ENCODE results near the gene CELSR3. TPM values are rescaled to one million over a fixed set of nuclear protein-coding genes. Genes with fewer than 3 reads are reported as not detected.

CELSR3 gene
- polyA plus RNA-seq, 2 of the 4 experiments (the other 2 are of a cell fraction), result 2.2 to 4.8 TPM

GRCh38 chr3:48630407-48630806, 32.3 kb downstream of the CELSR3 start:
- CTCF ChIA-PET, result interaction anchor here (0.6 to 1.5 kb wide), 3 partner anchors 32 to 73 kb away, joined by 4 to 5 read pairs (median 4); no protein-coding TSS in a partner anchor
- Histone ChIP-seq H3K4me3 (no peak overlapping the region), H3K9me3 (no peaks in the 10 kb centered on the region), H3K4me1 (peaks cover 7% of the 10 kb centered on the region; the same call in 1 of the 3 replicates), H3K27ac (no peak overlapping the region), H3K4me2 (no peak overlapping the region)
- POLR2A ChIA-PET, result no interaction called here
- TF ChIP-seq HEYL (CRISPR knock-in tag; IDR thresholded peaks at IDR 0.05) (no peak), MAZ (IDR thresholded peaks at IDR 0.05; ENCODE audit: borderline replicate concordance, low read depth, low read length) (no peak), ZC3H11A (IDR thresholded peaks at IDR 0.05) (no peak), HOXA7 (CRISPR knock-in tag; IDR thresholded peaks at IDR 0.05) (no peak), RFX5 (IDR thresholded peaks at IDR 0.05) (no peak), HOXB13 (CRISPR knock-in tag; IDR thresholded peaks at IDR 0.05; ENCODE audit: low read depth) (no peak), JUNB (IDR thresholded peaks at IDR 0.05) (no peak), BCL3 (IDR thresholded peaks at IDR 0.05) (no peak), CBX8 (IDR thresholded peaks at IDR 0.05) (no peak), CBX2 (IDR thresholded peaks at IDR 0.05; ENCODE audit: borderline replicate concordance, low read depth) (no peak), GATA3 (IDR thresholded peaks at IDR 0.05; ENCODE audit: borderline replicate concordance) (no peak), ELK1 (IDR thresholded peaks at IDR 0.05; ENCODE audit: low read depth, low read length) (no peak), RAD21 (conservative IDR thresholded peaks at IDR 0.05 in 1 of 2, IDR thresholded peaks at IDR 0.05 in 1 of 2) (no peak), BHLHE40 (IDR thresholded peaks at IDR 0.05; ENCODE audit: low read depth, low read length) (no peak), EHMT2 (IDR thresholded peaks at IDR 0.05; ENCODE audit: low read depth) (no peak), RNF2 (IDR thresholded peaks at IDR 0.05; ENCODE audit: borderline replicate concordance, low read depth) (no peak), KDM1A (IDR thresholded peaks at IDR 0.05; ENCODE audit: low read depth) (no peak), MYC (IDR thresholded peaks at IDR 0.05; ENCODE audit: borderline replicate concordance, low read length) (no peak), FOSL2 (IDR thresholded peaks at IDR 0.05) (no peak), FOSL2 (CRISPR knock-in tag; IDR thresholded peaks at IDR 0.05) (no peak)
- no peak for ATAC-seq
- 98% methylated on average over 8 of the region's 8 CpGs for WGBS (ENCODE audit: missing lambda C conversion rate)
- no peak for FAIRE-seq
- DNase-seq (ENCODE audit: low read depth in 1 of 2, low spot score in 1 of 2), result no peak

GRCh38 chr3:48629894-48630293, 32.8 kb downstream of the CELSR3 start:
- 100% methylated on average over 6 of the region's 12 CpGs for WGBS (ENCODE audit: missing lambda C conversion rate)
- no peak overlapping the region for H3K4me3 ChIP-seq
- DNase-seq (ENCODE audit: low read depth in 1 of 2, low spot score in 1 of 2), result no peak
- no peaks in the 10 kb centered on the region for H3K9me3 ChIP-seq
- H3K4me2 ChIP-seq, result no peak overlapping the region
- POLR2A ChIA-PET, result no interaction called here
- H3K27ac ChIP-seq, result no peak overlapping the region
- CTCF ChIA-PET, result no interaction called here
- peaks cover 7% of the 10 kb centered on the region; the same call in 1 of the 3 replicates for H3K4me1 ChIP-seq
- ATAC-seq, result no peak
- no peak for FAIRE-seq
- no peak for TF ChIP-seq HES2 (IDR thresholded peaks at IDR 0.05)
- no peak for TF ChIP-seq CHD4 (IDR thresholded peaks at IDR 0.05; ENCODE audit: borderline replicate concordance)
- no peak for TF ChIP-seq HEYL (CRISPR knock-in tag; IDR thresholded peaks at IDR 0.05)
- TF ChIP-seq ZC3H11A (IDR thresholded peaks at IDR 0.05), result no peak
- TF ChIP-seq HOXA7 (CRISPR knock-in tag; IDR thresholded peaks at IDR 0.05), result no peak
- TF ChIP-seq TP53 (CRISPR knock-in tag; IDR thresholded peaks at IDR 0.05), result no peak
- TF ChIP-seq CHD2 (IDR thresholded peaks at IDR 0.05; ENCODE audit: low read length, partially characterized antibody), result no peak
- no peak for TF ChIP-seq CEBPB (IDR thresholded peaks at IDR 0.05)
- no peak for TF ChIP-seq ATOH8 (CRISPR knock-in tag; IDR thresholded peaks at IDR 0.05; ENCODE audit: low read depth)
- no peak for TF ChIP-seq FOXS1 (CRISPR knock-in tag; IDR thresholded peaks at IDR 0.05)
- no peak for TF ChIP-seq POLR2AphosphoS2 (conservative IDR thresholded peaks at IDR 0.05; ENCODE audit: low read length)
- TF ChIP-seq POLR2A (IDR thresholded peaks at IDR 0.05; ENCODE audit: low read length), result no peak
- TF ChIP-seq GATA3 (IDR thresholded peaks at IDR 0.05; ENCODE audit: borderline replicate concordance), result no peak
- no peak for TF ChIP-seq ELK1 (IDR thresholded peaks at IDR 0.05; ENCODE audit: low read depth, low read length)
- TF ChIP-seq FOSL2 (IDR thresholded peaks at IDR 0.05), result no peak
- TF ChIP-seq FOSL2 (CRISPR knock-in tag; IDR thresholded peaks at IDR 0.05), result no peak
- TF ChIP-seq CBX2 (IDR thresholded peaks at IDR 0.05; ENCODE audit: borderline replicate concordance, low read depth), result no peak
- TF ChIP-seq NPAS2 (CRISPR knock-in tag; IDR thresholded peaks at IDR 0.05; ENCODE audit: borderline replicate concordance), result no peak

Data from A549 (cell line).